ENCODE results near the gene SLCO1B1. TPM values are rescaled to one million over a fixed set of nuclear protein-coding genes. Genes with fewer than 3 reads are reported as not detected.
"Not testable (repeated sequence)": the region's sequence is repeated elsewhere in the genome, so short reads cannot be mapped to it uniquely, and the experiment has no call there.

The SLCO1B1 gene
- total RNA-seq, 1 donor, result not detected

- no peak for TF ChIP-seq CTCF (IDR thresholded peaks at IDR 0.05; ENCODE audit: insufficient read depth, low read length)
- peak; percentile 43 for DNase-seq (ENCODE audit: low read depth)
- H3K4me3 ChIP-seq (ENCODE audit: low read depth, low read length), result no peak overlapping the region
These were observed 1.1 kb upstream of the SLCO1B1 start for GRCh38 chr12:21129906-21130305.

DNA sequence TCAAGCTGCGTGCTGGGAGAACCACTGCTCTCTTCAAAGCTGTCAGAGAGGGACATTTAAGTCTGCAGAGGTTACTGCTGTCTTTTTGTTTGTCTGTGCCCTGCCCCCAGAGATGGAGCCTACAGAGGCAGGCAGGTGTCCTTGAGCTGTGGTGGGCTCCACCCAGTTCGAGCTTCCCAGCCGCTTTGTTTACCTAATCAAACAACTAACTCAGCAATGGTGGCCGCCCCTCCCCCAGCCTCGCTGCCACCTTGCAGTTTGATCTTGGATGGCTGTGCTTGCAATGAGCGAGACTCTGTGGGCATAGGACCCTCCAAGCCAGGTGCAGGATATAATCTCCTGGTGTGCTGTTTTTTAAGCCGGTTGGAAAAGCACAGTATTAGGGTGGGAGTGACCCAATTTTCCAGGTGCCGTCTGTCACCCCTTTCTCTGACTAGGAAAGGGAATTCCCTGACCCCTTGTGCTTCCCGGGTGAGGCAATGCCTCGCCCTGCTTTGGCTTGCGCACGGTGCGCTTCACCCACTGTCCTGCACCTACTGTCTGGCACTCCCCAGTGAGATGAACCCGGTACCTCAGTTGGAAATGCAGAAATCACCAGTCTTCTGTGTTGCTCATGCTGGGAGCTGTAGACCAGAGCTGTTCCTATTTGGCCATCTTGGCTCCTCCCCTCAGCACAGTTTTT lies 6.5 kb downstream of the SLCO1B1 start:
- not testable (repeated sequence) for H3K4me3 ChIP-seq (ENCODE audit: low read depth, low read length); DNase-seq (ENCODE audit: low read depth)

- H3K4me3 ChIP-seq (ENCODE audit: low read depth, low read length), result no peak overlapping the region
- TF ChIP-seq CTCF (IDR thresholded peaks at IDR 0.05; ENCODE audit: insufficient read depth, low read length), result no peak
- no peak for DNase-seq (ENCODE audit: low read depth)
These were observed 7.0 kb downstream of the SLCO1B1 start for GRCh38 chr12:21138016-21138415.

- H3K4me3 ChIP-seq (ENCODE audit: low read depth, low read length), result no peak overlapping the region
- no peak for TF ChIP-seq CTCF (IDR thresholded peaks at IDR 0.05; ENCODE audit: insufficient read depth, low read length)
- DNase-seq (ENCODE audit: low read depth), result peak; percentile 1
These were observed 13.3 kb downstream of the SLCO1B1 start for GRCh38 chr12:21144309-21144708.

DNA sequence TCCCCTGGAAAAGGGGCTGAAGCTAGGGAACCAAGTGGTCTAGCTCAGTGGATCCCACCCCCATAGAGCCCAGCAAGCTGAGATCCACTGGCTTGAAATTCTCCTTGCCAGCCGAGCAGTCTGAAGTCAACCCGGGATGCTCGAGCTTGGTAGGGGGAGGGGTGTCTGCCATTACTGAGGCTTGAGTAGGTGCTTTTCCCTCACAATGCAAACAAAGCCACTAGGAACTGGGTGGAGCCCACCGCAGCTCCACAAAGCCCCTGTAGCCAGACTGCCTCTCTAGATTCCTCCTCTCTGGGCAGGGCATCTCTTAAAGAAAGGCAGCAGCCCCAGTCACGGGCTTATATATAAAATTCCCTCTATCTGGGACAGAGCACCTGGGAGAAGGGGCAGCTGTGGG lies 18.9 kb downstream of the SLCO1B1 start:
- not testable (repeated sequence) for DNase-seq (ENCODE audit: low read depth); H3K4me3 ChIP-seq (ENCODE audit: low read depth, low read length)

GRCh38 chr12:21151184-21151583 lies 20.2 kb downstream of the SLCO1B1 start:
- DNase-seq (ENCODE audit: low read depth), result no peak
- no peak overlapping the region for H3K4me3 ChIP-seq (ENCODE audit: low read depth, low read length)
- TF ChIP-seq CTCF (IDR thresholded peaks at IDR 0.05; ENCODE audit: insufficient read depth, low read length), result no peak

DNA sequence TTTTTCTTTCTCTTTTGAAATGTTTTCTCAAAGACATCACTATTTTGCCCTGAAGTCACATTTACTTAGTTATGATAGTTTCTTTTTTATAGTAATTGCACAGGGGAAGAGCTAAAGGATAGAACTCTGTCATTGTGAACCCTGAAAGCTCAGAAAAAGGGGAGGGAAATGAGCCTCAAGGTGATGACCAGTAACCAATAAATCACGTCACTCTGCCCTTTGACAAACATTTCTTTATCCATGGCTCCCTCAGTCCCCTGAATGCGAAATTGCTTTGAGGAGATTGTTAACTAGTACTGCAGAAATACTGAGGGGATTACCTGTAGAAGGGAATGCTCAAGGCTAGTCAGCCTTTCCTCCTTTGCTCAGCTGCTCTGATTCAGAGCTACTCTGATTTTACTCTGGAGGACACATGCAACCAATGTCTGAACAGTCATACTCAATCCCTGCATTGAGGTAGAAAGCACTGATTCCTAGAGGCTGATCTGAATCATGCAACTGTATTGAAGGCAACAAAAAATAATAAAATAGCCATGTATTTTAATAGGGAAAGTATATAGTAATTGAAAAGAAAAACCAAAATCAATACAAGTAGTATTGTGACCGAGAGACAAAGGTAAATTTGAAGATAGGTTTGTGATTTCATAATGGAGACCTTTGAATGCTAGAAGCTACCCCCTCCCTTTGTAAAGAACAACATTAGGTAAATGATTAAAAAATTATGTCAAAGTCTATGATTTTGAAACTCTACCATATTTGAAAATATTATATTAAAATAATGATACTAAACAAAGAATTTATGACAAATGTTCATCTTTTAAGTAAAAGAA lies 24.7 kb downstream of the SLCO1B1 start:
- H3K4me3 ChIP-seq (ENCODE audit: low read depth, low read length), result no peak overlapping the region
- no peak for TF ChIP-seq CTCF (IDR thresholded peaks at IDR 0.05; ENCODE audit: insufficient read depth, low read length)
- DNase-seq (ENCODE audit: low read depth), result no peak
